ENCODE data around the gene SERPINF2. TPM values are rescaled to one million over a fixed set of nuclear protein-coding genes. Genes with fewer than 3 reads are reported as not detected.

SERPINF2 gene
- total RNA-seq, 1 donor from 2014 or later: 0.19 TPM

DNA sequence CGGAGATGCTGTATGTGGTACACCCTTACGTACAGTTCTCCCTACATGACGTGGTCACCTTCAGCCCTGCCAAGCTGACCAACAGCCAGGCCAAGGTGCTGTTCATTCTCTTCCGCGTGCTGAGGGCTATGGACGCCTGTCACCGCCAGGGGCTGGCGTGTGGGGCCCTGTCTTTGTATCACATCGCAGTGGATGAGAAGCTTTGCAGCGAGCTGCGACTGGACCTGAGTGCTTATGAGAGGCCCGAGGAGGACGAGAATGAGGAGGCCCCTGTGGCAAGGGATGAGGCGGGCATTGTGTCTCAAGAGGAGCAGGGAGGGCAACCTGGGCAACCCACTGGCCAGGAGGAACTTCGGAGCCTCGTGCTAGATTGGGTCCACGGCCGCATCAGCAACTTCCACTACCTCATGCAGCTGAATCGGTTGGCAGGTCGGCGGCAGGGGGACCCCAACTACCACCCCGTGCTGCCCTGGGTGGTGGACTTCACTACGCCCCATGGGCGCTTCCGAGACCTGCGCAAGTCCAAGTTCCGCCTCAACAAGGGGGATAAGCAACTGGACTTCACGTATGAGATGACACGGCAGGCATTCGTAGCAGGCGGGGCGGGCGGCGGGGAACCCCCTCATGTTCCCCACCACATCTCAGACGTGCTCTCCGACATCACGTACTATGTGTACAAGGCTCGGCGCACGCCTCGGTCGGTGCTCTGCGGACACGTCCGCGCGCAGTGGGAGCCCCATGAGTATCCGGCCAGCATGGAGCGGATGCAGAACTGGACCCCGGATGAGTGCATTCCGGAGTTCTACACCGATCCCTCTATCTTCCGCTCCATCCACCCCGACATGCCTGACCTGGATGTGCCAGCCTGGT is 16.8 kb upstream of the SERPINF2 start:
- H3K9me3 Mint-ChIP-seq: no peaks in the 10 kb centered on the region
- no peaks in the 10 kb centered on the region for H3K27me3 Mint-ChIP-seq (ENCODE audit: low read depth)
- H3K36me3 Mint-ChIP-seq (ENCODE audit: low read depth): no peaks in the 10 kb centered on the region
- H3K27ac Mint-ChIP-seq (ENCODE audit: unreplicated experiment): no peak overlapping the region
- no peak for DNase-seq (ENCODE audit: low read depth, low spot score)
- TF ChIP-seq, protein P1, sequence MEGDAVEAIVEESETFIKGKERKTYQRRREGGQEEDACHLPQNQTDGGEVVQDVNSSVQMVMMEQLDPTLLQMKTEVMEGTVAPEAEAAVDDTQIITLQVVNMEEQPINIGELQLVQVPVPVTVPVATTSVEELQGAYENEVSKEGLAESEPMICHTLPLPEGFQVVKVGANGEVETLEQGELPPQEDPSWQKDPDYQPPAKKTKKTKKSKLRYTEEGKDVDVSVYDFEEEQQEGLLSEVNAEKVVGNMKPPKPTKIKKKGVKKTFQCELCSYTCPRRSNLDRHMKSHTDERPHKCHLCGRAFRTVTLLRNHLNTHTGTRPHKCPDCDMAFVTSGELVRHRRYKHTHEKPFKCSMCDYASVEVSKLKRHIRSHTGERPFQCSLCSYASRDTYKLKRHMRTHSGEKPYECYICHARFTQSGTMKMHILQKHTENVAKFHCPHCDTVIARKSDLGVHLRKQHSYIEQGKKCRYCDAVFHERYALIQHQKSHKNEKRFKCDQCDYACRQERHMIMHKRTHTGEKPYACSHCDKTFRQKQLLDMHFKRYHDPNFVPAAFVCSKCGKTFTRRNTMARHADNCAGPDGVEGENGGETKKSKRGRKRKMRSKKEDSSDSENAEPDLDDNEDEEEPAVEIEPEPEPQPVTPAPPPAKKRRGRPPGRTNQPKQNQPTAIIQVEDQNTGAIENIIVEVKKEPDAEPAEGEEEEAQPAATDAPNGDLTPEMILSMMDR (conservative IDR thresholded peaks at IDR 0.05): no peak
- H3K4me3 Mint-ChIP-seq: peak overlapping the region; percentile 80
- peaks cover 7% of the 10 kb centered on the region for H3K4me1 Mint-ChIP-seq

DNA sequence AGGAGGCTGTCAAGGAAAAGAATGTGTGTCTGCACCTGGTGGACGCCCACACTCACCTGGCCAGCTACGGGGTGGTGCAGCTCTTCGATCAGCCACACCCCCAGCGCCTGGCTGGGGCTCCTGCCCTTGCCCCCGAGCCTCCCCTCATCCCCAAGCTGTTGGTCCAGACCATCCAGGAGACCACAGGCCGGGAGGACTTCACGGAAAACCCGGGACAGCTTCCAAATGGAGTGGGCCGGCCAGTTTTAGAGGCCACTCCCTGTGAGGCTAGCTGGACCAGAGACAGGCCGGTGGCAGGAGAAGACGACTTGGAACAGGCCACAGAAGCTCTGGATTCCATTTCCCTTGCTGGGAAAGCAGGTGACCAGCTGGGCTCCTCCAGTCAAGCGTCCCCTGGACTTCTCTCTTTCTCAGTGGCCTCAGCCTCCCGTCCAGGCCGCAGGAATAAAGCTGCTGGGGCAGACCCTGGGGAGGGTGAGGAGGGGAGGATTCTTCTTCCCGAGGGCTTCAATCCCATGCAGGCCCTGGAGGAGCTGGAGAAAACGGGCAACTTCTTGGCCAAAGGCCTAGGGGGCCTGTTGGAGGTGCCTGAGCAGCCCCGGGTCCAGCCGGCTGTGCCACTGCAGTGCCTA is 15.9 kb upstream of the SERPINF2 start:
- Mint-ChIP-seq H3K4me3 (no peak overlapping the region), H3K27me3 (ENCODE audit: low read depth) (no peaks in the 10 kb centered on the region)
- DNase-seq (ENCODE audit: low read depth, low spot score): no peak

DNA sequence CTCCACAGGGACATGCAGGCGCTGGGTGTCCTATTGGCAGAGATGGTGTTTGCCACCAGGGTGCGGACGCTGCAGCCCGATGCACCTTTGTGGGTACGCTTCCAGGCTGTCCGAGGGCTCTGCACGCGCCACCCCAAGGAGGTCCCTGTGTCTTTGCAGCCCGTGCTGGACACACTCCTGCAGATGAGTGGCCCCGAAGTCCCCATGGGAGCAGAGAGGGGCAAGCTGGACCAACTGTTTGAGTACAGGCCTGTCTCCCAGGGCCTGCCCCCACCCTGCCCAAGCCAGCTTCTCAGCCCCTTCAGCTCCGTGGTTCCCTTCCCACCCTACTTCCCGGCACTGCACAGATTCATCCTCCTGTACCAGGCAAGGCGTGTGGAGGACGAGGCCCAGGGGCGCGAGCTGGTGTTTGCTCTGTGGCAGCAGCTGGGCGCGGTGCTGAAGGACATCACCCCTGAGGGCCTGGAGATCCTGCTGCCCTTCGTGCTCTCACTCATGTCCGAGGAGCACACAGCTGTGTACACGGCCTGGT is 15.3 kb upstream of the SERPINF2 start:
- Mint-ChIP-seq H3K9me3 (no peaks in the 10 kb centered on the region), H3K4me3 (no peak overlapping the region), H3K27ac (ENCODE audit: unreplicated experiment) (no peak overlapping the region)

More for the DNA sequence above, 15.9 kb upstream of the SERPINF2 start:
- Mint-ChIP-seq H3K9me3 (no peaks in the 10 kb centered on the region), H3K4me1 (peaks cover 6% of the 10 kb centered on the region), H3K36me3 (ENCODE audit: low read depth) (no peaks in the 10 kb centered on the region), H3K27ac (ENCODE audit: unreplicated experiment) (no peak overlapping the region)
- TF ChIP-seq, protein P1 (conservative IDR thresholded peaks at IDR 0.05): no peak

DNA sequence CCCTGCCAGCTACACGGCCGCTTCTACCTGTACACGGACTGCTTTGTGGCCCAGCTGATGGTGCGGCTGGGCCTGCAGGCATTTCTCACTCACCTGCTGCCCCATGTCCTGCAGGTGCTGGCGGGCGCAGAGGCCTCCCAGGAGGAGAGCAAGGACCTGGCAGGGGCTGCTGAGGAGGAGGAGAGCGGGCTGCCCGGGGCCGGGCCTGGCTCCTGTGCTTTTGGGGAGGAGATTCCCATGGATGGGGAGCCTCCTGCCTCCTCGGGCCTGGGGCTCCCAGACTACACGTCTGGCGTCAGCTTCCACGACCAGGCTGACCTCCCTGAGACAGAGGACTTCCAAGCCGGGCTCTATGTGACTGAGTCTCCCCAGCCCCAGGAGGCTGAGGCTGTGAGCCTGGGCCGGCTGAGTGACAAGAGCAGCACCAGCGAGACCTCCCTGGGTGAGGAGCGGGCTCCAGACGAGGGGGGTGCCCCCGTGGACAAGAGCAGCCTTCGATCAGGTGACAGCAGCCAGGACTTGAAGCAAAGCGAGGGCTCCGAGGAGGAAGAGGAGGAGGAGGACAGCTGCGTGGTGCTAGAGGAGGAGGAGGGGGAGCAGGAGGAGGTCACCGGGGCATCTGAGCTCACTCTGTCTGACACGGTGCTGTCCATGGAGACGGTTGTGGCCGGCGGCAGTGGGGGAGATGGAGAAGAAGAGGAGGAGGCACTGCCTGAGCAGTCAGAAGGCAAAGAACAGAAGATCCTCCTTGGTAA is 14.6 kb upstream of the SERPINF2 start:
- H3K4me1 Mint-ChIP-seq: peaks cover 3% of the 10 kb centered on the region
- TF ChIP-seq, protein P1 (conservative IDR thresholded peaks at IDR 0.05): no peak
- peak overlapping the region; percentile 25 for H3K4me3 Mint-ChIP-seq
- H3K9me3 Mint-ChIP-seq: no peaks in the 10 kb centered on the region
- H3K27ac Mint-ChIP-seq (ENCODE audit: unreplicated experiment): peak overlapping the region; percentile 27
- H3K36me3 Mint-ChIP-seq (ENCODE audit: low read depth): no peaks in the 10 kb centered on the region
- DNase-seq (ENCODE audit: low read depth, low spot score): no peak
- no peaks in the 10 kb centered on the region for H3K27me3 Mint-ChIP-seq (ENCODE audit: low read depth)

More for the DNA sequence above, 15.3 kb upstream of the SERPINF2 start:
- Mint-ChIP-seq H3K36me3 (ENCODE audit: low read depth) (no peaks in the 10 kb centered on the region), H3K4me1 (peaks cover 6% of the 10 kb centered on the region), H3K27me3 (ENCODE audit: low read depth) (no peaks in the 10 kb centered on the region)
- TF ChIP-seq, protein P1 (conservative IDR thresholded peaks at IDR 0.05): no peak
- no peak for DNase-seq (ENCODE audit: low read depth, low spot score)

DNA sequence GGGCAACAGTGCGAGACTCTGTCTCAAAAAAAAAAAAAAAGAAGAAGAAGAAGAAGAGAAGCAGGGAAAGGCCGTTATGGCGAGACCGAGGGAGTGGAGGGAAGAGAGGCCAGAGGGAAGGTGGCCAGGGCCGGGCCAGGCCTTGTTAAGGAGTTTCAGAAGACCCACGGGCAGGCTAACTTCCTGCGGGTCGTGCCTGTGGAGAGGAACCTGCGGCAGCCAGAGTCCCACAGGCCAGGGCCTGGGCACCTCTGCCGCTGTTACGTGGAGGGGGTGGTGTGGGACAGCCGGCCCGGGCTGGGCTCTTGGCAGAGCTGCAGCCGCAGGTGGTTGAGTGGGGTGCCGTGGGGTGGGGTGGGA is 12.7 kb upstream of the SERPINF2 start:
- no peaks in the 10 kb centered on the region for H3K9me3 Mint-ChIP-seq
- no peak for DNase-seq (ENCODE audit: low read depth, low spot score)
- no peaks in the 10 kb centered on the region for H3K27me3 Mint-ChIP-seq (ENCODE audit: low read depth)

More for the DNA sequence above, 12.7 kb upstream of the SERPINF2 start:
- TF ChIP-seq, protein P1 (conservative IDR thresholded peaks at IDR 0.05): no peak
- H3K27ac Mint-ChIP-seq (ENCODE audit: unreplicated experiment): no peak overlapping the region
- no peaks in the 10 kb centered on the region for H3K4me1 Mint-ChIP-seq
- no peaks in the 10 kb centered on the region for H3K36me3 Mint-ChIP-seq (ENCODE audit: low read depth)
- H3K4me3 Mint-ChIP-seq: no peak overlapping the region
